GM19452 (cell line): ENCODE data around the gene TBPL1.
"Not testable (repeated sequence)": the region's sequence is repeated elsewhere in the genome, so short reads cannot be mapped to it uniquely, and the experiment has no call there.

Source experiments
- ATAC-seq: cut with Tn5 transposase; IDR thresholded peaks from one replicate; pipeline ENCODE4 v1.9.1; 2021; ENCODE audit not compliant: unreplicated experiment

TBPL1 gene

DNA sequence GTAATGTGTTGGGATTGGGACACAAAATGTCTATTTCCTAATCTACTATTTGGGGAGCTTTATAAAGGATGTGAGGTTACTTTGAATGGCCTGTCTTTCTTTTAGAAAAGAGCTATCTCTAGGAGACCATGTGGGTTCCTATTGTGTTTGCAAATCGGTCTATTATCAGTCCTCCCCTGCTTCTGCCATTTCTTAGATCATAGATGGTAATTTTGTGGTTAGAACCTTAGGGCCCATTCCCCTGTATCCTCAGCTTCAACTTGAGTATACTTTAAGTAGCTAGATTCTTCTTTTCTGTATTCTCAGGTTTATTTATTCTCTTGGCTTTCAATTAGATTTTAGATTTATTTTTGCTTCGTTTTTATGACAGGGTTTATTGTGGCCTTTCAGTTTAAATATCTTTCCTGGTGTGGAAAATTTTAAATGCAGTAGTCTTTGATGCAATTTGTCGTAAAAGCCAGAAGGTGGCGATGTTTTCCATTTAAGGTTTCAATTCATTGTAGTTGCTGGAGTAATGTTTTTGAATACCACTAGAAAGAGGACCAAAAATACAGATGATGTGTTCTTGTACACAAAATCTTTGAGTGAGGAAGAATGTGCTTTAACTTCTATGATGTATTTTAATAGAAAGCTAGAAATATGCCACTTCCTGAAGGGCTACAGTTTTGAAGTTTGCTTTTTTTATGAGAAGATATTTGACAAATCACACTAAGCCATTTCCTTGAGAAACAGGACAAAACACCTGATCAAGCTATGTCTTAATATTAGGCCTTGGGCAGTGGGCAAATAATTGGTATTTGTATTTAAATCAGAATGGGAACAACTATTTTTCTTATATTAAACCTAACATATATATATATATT, 20.3 kb downstream of the TBPL1 start:
- no peak for ATAC-seq

DNA sequence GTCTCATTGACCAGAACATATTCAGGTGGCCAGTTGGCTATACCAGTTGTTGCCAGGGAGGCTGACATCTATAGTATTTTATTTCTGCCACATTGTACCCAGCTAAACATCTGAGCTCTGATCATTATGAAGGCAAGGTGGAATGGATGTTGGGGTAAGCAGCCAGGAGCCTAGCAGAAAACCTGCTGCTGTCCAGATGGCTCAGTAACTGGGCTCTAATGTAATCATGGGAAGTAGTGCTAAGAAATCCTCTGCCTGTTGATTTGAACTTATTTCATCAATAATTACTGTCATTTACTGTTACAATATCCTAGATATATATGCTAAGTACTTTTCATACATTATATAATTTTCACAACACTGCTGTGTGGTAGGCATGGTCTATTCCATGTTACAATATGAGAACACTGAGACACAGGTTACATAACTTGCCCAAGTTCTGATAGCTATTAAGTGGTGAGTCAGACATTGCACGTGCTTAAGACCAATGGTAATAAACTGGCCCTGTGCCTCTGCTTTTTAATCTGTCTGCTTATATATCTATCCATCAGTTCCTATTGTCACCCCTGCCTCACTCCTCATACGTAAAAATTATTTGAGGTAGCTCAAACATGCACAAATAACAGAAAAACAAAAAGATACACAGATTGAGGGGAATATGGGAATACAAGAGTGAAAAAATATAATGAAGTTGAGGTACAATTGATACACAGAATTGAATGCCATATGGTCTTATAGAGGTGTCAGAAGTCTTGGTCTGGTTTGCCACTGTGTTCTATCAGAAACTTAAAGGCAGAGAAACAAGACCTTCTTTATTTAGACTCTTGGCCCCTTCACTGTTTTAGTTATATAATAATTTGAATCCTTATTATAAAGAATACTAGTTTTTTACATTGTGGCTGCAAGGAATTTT, 25.2 kb downstream of the TBPL1 start:
- peak; percentile 59 for ATAC-seq

- no peak for ATAC-seq
Measured at GRCh38 chr6:133978896-133979240, 25.8 kb downstream of the TBPL1 start.

- not testable (repeated sequence) for ATAC-seq
Measured at GRCh38 chr6:133979269-133979963, 26.4 kb downstream of the TBPL1 start.

- no peak for ATAC-seq
Measured at GRCh38 chr6:133980168-133980567, 27.1 kb downstream of the TBPL1 start.

DNA sequence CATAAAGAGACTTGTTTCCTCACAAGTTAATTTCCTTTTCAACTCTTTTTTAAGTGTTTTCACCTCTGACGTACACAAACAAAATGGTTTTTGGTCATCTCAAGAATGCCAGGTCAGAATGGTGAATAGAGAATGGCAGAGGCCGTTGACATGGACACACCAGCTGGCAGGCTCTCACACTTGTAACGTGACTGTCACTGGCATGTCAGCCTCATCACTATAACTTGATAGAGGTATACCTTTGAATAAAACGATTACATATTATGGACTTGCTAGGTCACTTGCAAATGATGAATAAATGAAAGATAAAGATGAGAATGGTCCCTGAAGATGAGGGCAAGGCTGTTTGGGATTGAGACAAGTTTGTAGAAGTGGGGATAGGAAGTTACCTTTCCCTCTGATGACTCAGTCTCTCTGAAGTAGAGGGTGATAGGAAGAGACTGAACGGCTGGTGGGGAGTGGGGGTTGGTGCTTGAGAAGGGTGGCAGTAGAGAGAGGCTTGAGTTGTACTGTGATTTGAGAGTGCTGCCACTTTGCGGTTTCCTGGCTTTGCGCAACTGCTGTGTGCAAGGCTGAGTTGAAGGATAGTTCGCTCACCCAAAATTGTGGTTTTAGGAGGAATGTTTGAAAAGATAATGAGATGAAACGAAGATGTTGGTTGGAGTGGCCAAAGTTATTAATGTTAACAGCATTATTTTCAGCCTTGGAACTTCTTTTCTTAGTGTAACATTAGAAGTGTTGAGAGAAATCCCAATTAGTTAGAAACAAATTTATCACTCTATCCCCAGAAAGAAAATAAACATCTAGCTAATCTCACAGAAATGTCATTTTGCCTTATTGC, 30.3 kb downstream of the TBPL1 start:
- ATAC-seq, result no peak

DNA sequence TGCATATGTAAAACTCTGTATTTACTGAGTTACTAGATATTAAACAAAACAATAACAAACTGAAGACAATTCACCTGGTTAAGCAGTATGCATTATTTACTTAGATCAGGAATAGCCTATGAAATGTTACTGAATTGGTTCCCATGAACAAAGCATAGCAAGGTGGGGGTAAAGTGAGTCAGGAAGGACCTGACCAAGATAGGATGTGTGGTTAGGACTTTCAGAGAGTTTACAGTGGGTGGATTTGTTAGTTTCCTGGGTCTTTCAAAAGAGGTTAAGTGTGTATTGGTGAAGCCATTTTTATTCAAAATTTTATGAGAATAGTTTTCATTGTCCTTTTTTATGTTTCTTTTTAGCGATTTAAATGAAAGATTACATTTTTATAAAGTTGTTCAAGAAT, 32.9 kb downstream of the TBPL1 start:
- no peak for ATAC-seq

- no peak for ATAC-seq
Measured at GRCh38 chr6:133986942-133987341, 33.9 kb downstream of the TBPL1 start.

DNA sequence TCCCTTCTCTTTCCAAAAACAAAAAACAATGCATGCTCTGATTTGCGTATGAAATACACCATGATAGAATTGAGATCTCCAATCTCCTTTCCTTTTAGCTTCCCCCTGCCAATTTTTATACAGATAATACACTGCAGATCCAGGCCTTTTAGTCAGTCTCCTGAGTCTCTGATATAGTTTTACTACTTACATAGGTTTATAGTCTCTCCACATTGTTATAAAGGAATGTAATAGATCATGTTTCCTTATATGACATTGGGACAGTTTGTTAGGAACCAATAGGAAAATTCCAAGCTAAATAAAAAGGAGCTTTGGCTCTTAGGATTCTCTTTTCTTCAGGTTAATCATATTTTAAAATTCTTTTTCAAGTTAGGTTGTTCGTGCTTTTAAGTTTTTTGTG, 36.5 kb downstream of the TBPL1 start:
- ATAC-seq, result no peak

GRCh38 chr6:133990321-133990720, 37.3 kb downstream of the TBPL1 start:
- no peak for ATAC-seq

DNA sequence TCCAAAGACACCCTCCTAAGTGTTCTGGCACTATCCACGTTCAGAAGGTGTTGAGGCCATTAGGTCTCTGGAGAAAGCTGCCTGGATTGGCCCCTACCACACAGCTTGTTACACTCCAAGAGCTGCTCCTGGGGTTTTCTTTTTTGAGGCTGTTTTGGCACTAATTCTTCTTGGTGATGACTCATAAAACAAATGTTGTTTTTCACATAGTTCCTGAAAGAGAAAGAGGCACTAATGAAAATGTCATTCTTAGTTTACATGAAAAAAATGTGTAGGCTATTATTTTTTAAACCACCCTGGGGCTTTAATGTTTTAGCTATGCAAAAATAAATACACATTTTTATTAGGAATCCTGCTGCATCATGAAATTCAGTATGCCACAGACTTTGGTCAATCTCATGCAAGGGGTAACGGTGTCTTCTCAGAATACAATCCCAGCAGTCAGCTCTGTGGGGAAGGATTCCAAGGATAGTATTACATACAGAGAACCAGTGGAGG, 38.1 kb downstream of the TBPL1 start:
- no peak for ATAC-seq

DNA sequence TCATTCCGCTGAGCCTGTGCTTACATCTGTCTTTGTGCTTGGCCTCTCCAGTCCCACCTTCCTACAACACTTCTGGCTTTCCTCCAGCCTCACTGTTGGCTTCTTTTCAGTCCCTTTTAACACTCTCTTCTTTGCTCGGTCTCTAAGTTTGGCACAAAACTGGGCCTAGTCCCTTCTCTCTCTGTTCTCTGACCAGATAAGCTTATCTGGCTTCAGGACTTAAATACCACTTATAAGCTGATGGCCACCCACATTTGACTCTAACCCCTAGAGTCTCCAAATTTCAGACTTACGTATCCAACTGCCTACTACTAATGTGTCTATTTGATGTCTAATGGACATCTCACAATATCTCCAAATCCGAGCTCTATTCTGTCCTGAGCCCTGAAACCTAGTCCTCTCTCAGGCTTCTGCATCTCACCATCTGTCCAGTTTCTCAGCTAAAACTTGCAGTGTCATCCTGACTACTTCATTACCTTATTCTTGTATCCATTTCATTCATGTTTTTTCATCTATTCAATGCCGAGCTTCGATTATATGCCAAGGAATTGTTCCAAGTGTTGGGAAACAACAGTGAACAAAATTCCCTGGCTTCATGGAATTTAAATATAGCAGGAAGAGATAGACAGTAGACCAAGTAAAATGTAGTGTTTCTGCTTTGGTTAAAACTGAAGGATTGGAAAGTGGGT, 40.1 kb downstream of the TBPL1 start:
- ATAC-seq, result no peak

GRCh38 chr6:133995296-133995695, 42.3 kb downstream of the TBPL1 start:
- no peak for ATAC-seq

GRCh38 chr6:133995758-133996157, 42.7 kb downstream of the TBPL1 start:
- ATAC-seq, result no peak

DNA sequence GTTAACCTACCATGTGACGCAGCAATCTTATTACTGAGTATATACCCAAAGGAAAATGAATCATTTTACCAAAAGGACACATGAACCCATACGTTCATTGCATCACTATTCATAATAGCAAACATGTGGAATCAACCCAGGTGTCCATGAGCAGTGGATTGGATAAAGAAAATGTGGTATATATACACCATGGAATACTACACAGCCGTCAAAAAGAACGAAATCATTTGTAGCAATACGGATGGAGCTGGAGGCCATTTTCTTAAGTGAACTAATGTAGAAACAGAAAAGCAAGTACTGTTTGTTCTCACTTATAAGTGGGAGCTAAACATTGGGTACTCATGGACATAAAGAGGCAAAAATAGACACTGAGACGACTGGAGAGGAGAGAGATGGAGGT, 44.2 kb downstream of the TBPL1 start:
- no peak for ATAC-seq

DNA sequence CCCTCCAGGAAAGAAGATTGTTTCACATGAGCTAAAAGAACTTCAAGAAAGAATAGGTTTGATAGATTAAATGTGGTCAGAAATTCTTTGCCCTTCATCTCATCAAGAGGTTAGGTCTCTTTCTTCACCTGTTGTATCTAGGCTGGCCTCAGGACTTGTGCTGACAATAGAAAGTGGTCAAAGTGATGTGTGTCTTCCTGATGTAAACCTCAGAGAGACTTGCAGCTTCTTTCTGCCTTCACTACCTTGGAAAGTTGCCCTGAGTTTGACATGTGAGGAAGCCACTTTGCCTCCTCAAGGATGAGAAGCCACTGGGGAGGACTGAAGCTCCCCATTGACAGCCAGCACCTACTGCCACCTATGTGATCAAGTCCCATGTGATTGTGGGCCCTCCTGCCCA, 46.3 kb downstream of the TBPL1 start:
- ATAC-seq, result no peak

GRCh38 chr6:134000443-134000842, 47.4 kb downstream of the TBPL1 start:
- no peak for ATAC-seq

DNA sequence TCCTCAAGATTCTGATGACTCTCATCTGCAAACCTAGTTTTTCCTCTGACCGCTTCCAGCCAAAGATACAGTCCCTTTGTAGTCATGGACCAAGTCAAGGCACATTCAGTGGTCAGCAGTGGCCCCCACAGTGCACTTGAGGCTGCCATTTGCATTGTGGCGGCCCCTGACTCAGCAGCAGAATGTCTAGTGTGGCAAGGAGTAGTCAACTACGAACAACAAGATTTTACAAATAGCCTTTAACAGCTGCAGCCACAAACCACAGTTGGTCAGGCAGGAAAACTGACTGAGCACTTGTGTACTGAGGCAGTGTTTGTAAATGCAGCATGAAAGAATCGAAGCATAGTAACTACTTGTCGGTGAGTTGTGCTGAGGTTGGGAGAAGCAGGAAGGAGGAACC, 49.8 kb downstream of the TBPL1 start:
- ATAC-seq, result no peak

- ATAC-seq, result no peak
Measured at GRCh38 chr6:134003542-134003951, 50.5 kb downstream of the TBPL1 start.

GRCh38 chr6:134004714-134005113, 51.7 kb downstream of the TBPL1 start:
- ATAC-seq, result no peak
